Activated B cell treated with CpG ODN at 0.5 μM for 24 hours (primary cell): Measurements from ENCODE around the gene KRT76. TPM values are rescaled to one million over a fixed set of nuclear protein-coding genes. Genes with fewer than 3 reads are reported as not detected.

Source experiments
- ATAC-seq: fragments of 200-7000 bp; cut with Tn5 transposase; one replicate; pipeline ENCODE4 v1.10.0; 2021; ENCODE audit warnings: low read depth, mild to moderate bottlenecking, moderate library complexity
- CTCF ChIA-PET: fragments of 350-600 bp; sonication (Branson Sonifier 250); formaldehyde crosslinking; loops from one replicate; lab custom pipeline; 2021; ENCODE audit warnings: antibody characterized with exemption; lab: Charles Lee
- POLR2A ChIA-PET: fragments of 350-600 bp; sonication (Branson Sonifier 250); formaldehyde crosslinking; loops from one replicate; lab custom pipeline; 2021; ENCODE audit warnings: antibody characterized with exemption; lab: Charles Lee
- DNase-seq: peaks from one replicate; pipeline ENCODE4 v3.0.0; 2022
- H3K27ac Mint-ChIP-seq: one replicate; pipeline ENCODE4 v1.8.0; 2020; ENCODE audit warnings: mixed read lengths
- H3K27me3 Mint-ChIP-seq: one replicate; pipeline ENCODE4 v1.8.0; 2021; ENCODE audit warnings: mixed read lengths
- H3K36me3 Mint-ChIP-seq: one replicate; pipeline ENCODE4 v1.8.0; 2021; ENCODE audit warnings: low read depth, mixed read lengths
- H3K4me1 Mint-ChIP-seq: one replicate; pipeline ENCODE4 v1.8.0; 2021; ENCODE audit warnings: mixed read lengths
- H3K4me3 Mint-ChIP-seq: one replicate; pipeline ENCODE4 v1.8.0; 2020; ENCODE audit warnings: mild to moderate bottlenecking, mixed read lengths
- H3K9me3 Mint-ChIP-seq: one replicate; pipeline ENCODE4 v1.8.0; 2020; ENCODE audit warnings: mixed read lengths
- intact Hi-C: fragments of 100-400 bp; cut with micrococcal nuclease; formaldehyde crosslinking; loops from one replicate; pipeline ENCODE4 v1.15.1; 2024
- total RNA-seq: library from RNA; stranded (reverse); gene quantifications from 2 replicates; pipeline ENCODE4 v1.2.3, GENCODE V29; 2022
- TF ChIP-seq, protein P1 (sequence below): fragments of 200-600 bp; IDR thresholded peaks from one replicate; pipeline ENCODE4 v1.8.0; 2022; ENCODE audit warnings: antibody characterized with exemption, mild to moderate bottlenecking

Gene KRT76
- total RNA-seq, 1 donor from 2014 or later, result not detected

DNA sequence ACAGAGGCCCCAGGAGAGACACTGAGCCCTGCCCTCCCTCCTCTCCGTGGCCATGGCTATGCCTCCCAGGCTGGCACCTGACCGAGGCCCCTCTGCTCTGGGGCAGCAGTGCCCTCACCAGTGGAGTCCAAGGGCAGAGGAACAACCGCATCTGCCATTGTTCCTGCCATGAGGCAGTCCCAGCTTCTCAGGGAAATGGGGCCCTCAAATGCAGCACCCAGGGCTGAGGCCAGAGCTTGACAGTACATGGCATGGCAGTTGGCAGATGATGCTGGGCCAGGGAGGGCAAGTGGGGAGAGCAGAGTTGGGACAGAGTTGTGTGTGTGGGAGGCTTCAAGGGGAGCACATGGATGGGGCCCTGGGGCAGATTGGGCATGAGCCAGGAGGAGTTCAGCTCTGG, 52.8 kb downstream of the KRT76 start:
- ChIA-PET CTCF (no interaction called here), POLR2A (no interaction called here)
- ATAC-seq (no peak), DNase-seq (no peak)
- no peaks in the 10 kb centered on the region for H3K4me1 Mint-ChIP-seq
- H3K9me3 Mint-ChIP-seq, result no peaks in the 10 kb centered on the region
- no peaks in the 10 kb centered on the region for H3K36me3 Mint-ChIP-seq
- TF ChIP-seq, protein P1, sequence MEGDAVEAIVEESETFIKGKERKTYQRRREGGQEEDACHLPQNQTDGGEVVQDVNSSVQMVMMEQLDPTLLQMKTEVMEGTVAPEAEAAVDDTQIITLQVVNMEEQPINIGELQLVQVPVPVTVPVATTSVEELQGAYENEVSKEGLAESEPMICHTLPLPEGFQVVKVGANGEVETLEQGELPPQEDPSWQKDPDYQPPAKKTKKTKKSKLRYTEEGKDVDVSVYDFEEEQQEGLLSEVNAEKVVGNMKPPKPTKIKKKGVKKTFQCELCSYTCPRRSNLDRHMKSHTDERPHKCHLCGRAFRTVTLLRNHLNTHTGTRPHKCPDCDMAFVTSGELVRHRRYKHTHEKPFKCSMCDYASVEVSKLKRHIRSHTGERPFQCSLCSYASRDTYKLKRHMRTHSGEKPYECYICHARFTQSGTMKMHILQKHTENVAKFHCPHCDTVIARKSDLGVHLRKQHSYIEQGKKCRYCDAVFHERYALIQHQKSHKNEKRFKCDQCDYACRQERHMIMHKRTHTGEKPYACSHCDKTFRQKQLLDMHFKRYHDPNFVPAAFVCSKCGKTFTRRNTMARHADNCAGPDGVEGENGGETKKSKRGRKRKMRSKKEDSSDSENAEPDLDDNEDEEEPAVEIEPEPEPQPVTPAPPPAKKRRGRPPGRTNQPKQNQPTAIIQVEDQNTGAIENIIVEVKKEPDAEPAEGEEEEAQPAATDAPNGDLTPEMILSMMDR, result no peak
- intact Hi-C loops, result no loop called here
- peaks cover 8% of the 10 kb centered on the region for H3K27me3 Mint-ChIP-seq
- no peak overlapping the region for H3K4me3 Mint-ChIP-seq
- H3K27ac Mint-ChIP-seq, result no peak overlapping the region

GRCh38 chr12:52722680-52723079, 54.5 kb downstream of the KRT76 start:
- peaks cover 9% of the 10 kb centered on the region for H3K27me3 Mint-ChIP-seq
- no peak overlapping the region for H3K27ac Mint-ChIP-seq
- no peak overlapping the region for H3K4me3 Mint-ChIP-seq
- H3K4me1 Mint-ChIP-seq, result no peaks in the 10 kb centered on the region
- no peaks in the 10 kb centered on the region for H3K9me3 Mint-ChIP-seq
- intact Hi-C loops, result no loop called here
- DNase-seq (no peak), ATAC-seq (no peak)
- POLR2A ChIA-PET, result no interaction called here
- TF ChIP-seq, protein P1, result no peak
- CTCF ChIA-PET, result no interaction called here
- H3K36me3 Mint-ChIP-seq, result no peaks in the 10 kb centered on the region

DNA sequence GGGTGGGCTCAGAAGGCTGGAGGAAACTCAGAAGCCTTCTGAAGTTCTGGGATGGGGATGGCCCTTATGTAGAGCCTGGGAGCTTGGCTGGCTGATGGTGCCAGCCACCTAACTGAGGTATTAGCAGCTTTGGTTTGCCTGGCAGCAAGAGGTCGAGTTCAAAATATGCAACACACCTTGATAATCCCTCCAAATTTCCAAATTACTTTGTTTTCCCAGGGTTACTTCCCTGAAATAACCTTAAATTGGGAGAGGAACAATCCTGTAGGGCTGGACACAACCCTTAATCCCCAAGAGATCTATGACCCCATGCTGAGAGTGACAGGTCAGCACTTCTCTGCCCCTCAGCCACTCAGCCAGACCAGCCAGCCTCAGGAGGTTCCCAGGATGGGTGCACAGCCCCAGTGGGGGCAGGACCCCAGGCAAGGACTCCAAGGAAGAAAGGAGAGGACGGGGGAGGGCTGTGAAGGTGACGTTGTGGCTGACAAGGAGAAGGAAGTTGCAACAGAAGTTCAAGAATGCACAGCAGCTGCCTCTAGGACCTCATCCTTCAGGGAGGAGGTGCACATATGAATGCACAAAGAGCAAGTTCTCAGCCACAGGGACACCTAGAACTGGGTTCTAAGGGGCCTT, 55.2 kb downstream of the KRT76 start:
- no peaks in the 10 kb centered on the region for H3K9me3 Mint-ChIP-seq
- no peak overlapping the region for H3K4me3 Mint-ChIP-seq
- intact Hi-C loops, result no loop called here
- no peak overlapping the region for H3K27ac Mint-ChIP-seq
- ChIA-PET POLR2A (no interaction called here), CTCF (no interaction called here)
- no peaks in the 10 kb centered on the region for H3K36me3 Mint-ChIP-seq
- ATAC-seq (no peak), DNase-seq (no peak)
- no peaks in the 10 kb centered on the region for H3K4me1 Mint-ChIP-seq
- peaks cover 8% of the 10 kb centered on the region for H3K27me3 Mint-ChIP-seq
- TF ChIP-seq, protein P1, result no peak

GRCh38 chr12:52720365-52720886, 56.7 kb downstream of the KRT76 start:
- no peak for DNase-seq
- TF ChIP-seq, protein P1, result no peak
- Mint-ChIP-seq H3K27me3 (peaks cover 17% of the 10 kb centered on the region), H3K36me3 (no peaks in the 10 kb centered on the region), H3K9me3 (no peaks in the 10 kb centered on the region), H3K27ac (no peak overlapping the region), H3K4me3 (no peak overlapping the region), H3K4me1 (no peaks in the 10 kb centered on the region)
- intact Hi-C loops, result no loop called here
- POLR2A ChIA-PET, result no interaction called here
- ATAC-seq, result no peak
- CTCF ChIA-PET, result no interaction called here

Other genes starting within 250 kb of the KRT76 start
- not detected in 2 replicates for gene KRT71, start 224.2 kb downstream of the KRT76 start, total RNA-seq
- not detected in 2 replicates for gene KRT74, start 203.5 kb downstream of the KRT76 start, total RNA-seq
- gene KRT72, start 175.9 kb downstream of the KRT76 start, total RNA-seq, result not detected in 2 replicates
- not detected in 2 replicates for gene KRT73, start 158.8 kb downstream of the KRT76 start, total RNA-seq
- not detected in 2 replicates for gene KRT2, start 125.1 kb downstream of the KRT76 start, total RNA-seq
- gene KRT1, start 96.9 kb downstream of the KRT76 start, total RNA-seq, result not detected in 2 replicates
- gene KRT77, start 73.8 kb downstream of the KRT76 start, total RNA-seq, result not detected in 2 replicates
- gene KRT3, start 18.8 kb upstream of the KRT76 start, total RNA-seq, result not detected in 2 replicates
- not detected in 2 replicates for gene KRT4, start 36.8 kb upstream of the KRT76 start, total RNA-seq
- not detected in 2 replicates for gene KRT79, start 57.0 kb upstream of the KRT76 start, total RNA-seq
- not detected in 2 replicates for gene KRT78, start 71.6 kb upstream of the KRT76 start, total RNA-seq
- 0.33 and 0.34 TPM in 2 replicates for gene KRT8, start 127.7 kb upstream of the KRT76 start, total RNA-seq
- 3.9 and 4.7 TPM in 2 replicates for gene KRT18, start 171.8 kb upstream of the KRT76 start, total RNA-seq
- gene EIF4B, start 229.1 kb upstream of the KRT76 start, total RNA-seq, result 726 and 733 TPM in 2 replicates